ENCODE data around the gene FAM89A. TPM values are rescaled to one million over a fixed set of nuclear protein-coding genes. Genes with fewer than 3 reads are reported as not detected.
"Not testable (repeated sequence)": the region's sequence is repeated elsewhere in the genome, so short reads cannot be mapped to it uniquely, and the experiment has no call there.

The FAM89A gene
- total RNA-seq, 8 experiments from 2014 or later = 1.9 to 61.1 (median 5.3) TPM

GRCh38 chr1:231050395-231050794 is 10.3 kb upstream of the FAM89A start:
- Histone ChIP-seq H3K4me1 (replicated peaks in 1 of 2) (peaks cover 3 to 14% of the 10 kb centered on the region in 2 donors), H3K4me3 (no peak overlapping the region), H3K27ac (no peak overlapping the region)
- in situ Hi-C loops (cut with MboI; ENCODE audit: low pct_unique_long_range_greater_than_20kb in 2 of 9, low sequenced_read_pairs in 9 of 9, unreplicated experiment in 9 of 9) = no loop called here
- 57 to 92% (median 65%) methylated on average over 2 to 3 of the region's 3 CpGs for WGBS, 10 experiments
- no peak for ATAC-seq (replicated peaks in 6 of 8)

GRCh38 chr1:231049121-231049979 is 9.3 kb upstream of the FAM89A start:
- peak in 1 of 8 experiments; percentile 22 for ATAC-seq (replicated peaks in 6 of 8)
- in situ Hi-C loops (cut with MboI; ENCODE audit: low pct_unique_long_range_greater_than_20kb in 2 of 9, low sequenced_read_pairs in 9 of 9, unreplicated experiment in 9 of 9) = no loop called here
- Histone ChIP-seq H3K4me1 (replicated peaks in 1 of 2) (peaks cover 3 to 13% of the 10 kb centered on the region in 2 donors), H3K4me3 (no peak overlapping the region), H3K27ac (no peak overlapping the region)
- 24 to 88% (median 74%) methylated on average over 2 to 10 of the region's 10 CpGs for WGBS, 10 experiments

GRCh38 chr1:231048419-231048818 is 8.4 kb upstream of the FAM89A start:
- ATAC-seq (replicated peaks in 6 of 8); in situ Hi-C loops (cut with MboI; ENCODE audit: low pct_unique_long_range_greater_than_20kb in 2 of 9, low sequenced_read_pairs in 9 of 9, unreplicated experiment in 9 of 9): not testable (repeated sequence)
- 50 to 100% (median 83%) methylated on average over 1 to 9 of the region's 9 CpGs; no CpG with 5 or more reads in 2 of the 10 experiments for WGBS, 10 experiments

GRCh38 chr1:231047529-231047928 is 7.5 kb upstream of the FAM89A start:
- H3K4me3 ChIP-seq; H3K4me1 ChIP-seq (replicated peaks in 1 of 2); H3K27ac ChIP-seq; ATAC-seq (replicated peaks in 6 of 8); in situ Hi-C loops (cut with MboI; ENCODE audit: low pct_unique_long_range_greater_than_20kb in 2 of 9, low sequenced_read_pairs in 9 of 9, unreplicated experiment in 9 of 9): not testable (repeated sequence)

More at GRCh38 chr1:231048419-231048818, 8.4 kb upstream of the FAM89A start:
- H3K27ac ChIP-seq; H3K4me1 ChIP-seq (replicated peaks in 1 of 2); H3K4me3 ChIP-seq: not testable (repeated sequence)

- ATAC-seq (replicated peaks in 6 of 8) = no peak
- H3K4me3 ChIP-seq = no peak overlapping the region
- 0 to 47% (median 26%) methylated on average over 1 to 2 of the region's 2 CpGs for WGBS, 10 experiments
- no peak overlapping the region for H3K27ac ChIP-seq
- H3K4me1 ChIP-seq (replicated peaks in 1 of 2) = no peaks in the 10 kb centered on the region
- in situ Hi-C loops (cut with MboI; ENCODE audit: low pct_unique_long_range_greater_than_20kb in 2 of 9, low sequenced_read_pairs in 9 of 9, unreplicated experiment in 9 of 9) = no loop called here
These were observed 6.8 kb upstream of the FAM89A start for GRCh38 chr1:231046730-231047395.

GRCh38 chr1:231045921-231046729 is 6.1 kb upstream of the FAM89A start:
- 35 to 87% (median 68%) methylated on average over 2 to 10 of the region's 10 CpGs; no CpG with 5 or more reads in 1 of the 10 experiments for WGBS, 10 experiments
- in situ Hi-C loops (cut with MboI; ENCODE audit: low pct_unique_long_range_greater_than_20kb in 2 of 9, low sequenced_read_pairs in 9 of 9, unreplicated experiment in 9 of 9); H3K4me3 ChIP-seq; ATAC-seq (replicated peaks in 6 of 8); H3K4me1 ChIP-seq (replicated peaks in 1 of 2); H3K27ac ChIP-seq: not testable (repeated sequence)

- ATAC-seq (replicated peaks in 6 of 8) = no peak
- no peak overlapping the region for H3K27ac ChIP-seq
- in situ Hi-C loops (cut with MboI; ENCODE audit: low pct_unique_long_range_greater_than_20kb in 2 of 9, low sequenced_read_pairs in 9 of 9, unreplicated experiment in 9 of 9) = no loop called here
- peaks cover 0 to 4% of the 10 kb centered on the region in 2 donors for H3K4me1 ChIP-seq (replicated peaks in 1 of 2)
- no peak overlapping the region for H3K4me3 ChIP-seq
These were observed 5.2 kb upstream of the FAM89A start for GRCh38 chr1:231045286-231045685.

- Histone ChIP-seq H3K27ac (no peak overlapping the region), H3K4me1 (replicated peaks in 1 of 2) (peaks cover 0 to 4% of the 10 kb centered on the region in 2 donors), H3K4me3 (no peak overlapping the region)
- 67 to 100% (median 92%) methylated on average over 1 of the region's 1 CpG; no CpG with 5 or more reads in 1 of the 10 experiments for WGBS, 10 experiments
- no peak for ATAC-seq (replicated peaks in 6 of 8)
- in situ Hi-C loops (cut with MboI; ENCODE audit: low pct_unique_long_range_greater_than_20kb in 2 of 9, low sequenced_read_pairs in 9 of 9, unreplicated experiment in 9 of 9) = no loop called here
These were observed 4.5 kb upstream of the FAM89A start for GRCh38 chr1:231044588-231044987.

GRCh38 chr1:231041719-231042261 is 1.7 kb upstream of the FAM89A start:
- Histone ChIP-seq H3K27ac (no peak overlapping the region), H3K4me3 (no peak overlapping the region), H3K4me1 (replicated peaks in 1 of 2) (peaks cover 0 to 9% of the 10 kb centered on the region in 2 donors)
- in situ Hi-C loops (cut with MboI; ENCODE audit: low pct_unique_long_range_greater_than_20kb in 2 of 9, low sequenced_read_pairs in 9 of 9, unreplicated experiment in 9 of 9) = no loop called here
- WGBS, 10 experiments = 39 to 100% (median 80%) methylated on average over 1 to 4 of the region's 9 CpGs
- no peak for ATAC-seq (replicated peaks in 6 of 8)

GRCh38 chr1:231040800-231041718 is 1.0 kb upstream of the FAM89A start:
- WGBS, 10 experiments = 9 to 85% (median 48%) methylated on average over 1 to 11 of the region's 37 CpGs; no CpG with 5 or more reads in 1 of the 10 experiments
- ATAC-seq (replicated peaks in 6 of 8) = peak in 5 of 8 experiments; percentile 1 to 29 (median 12)
- no peak overlapping the region for H3K4me3 ChIP-seq
- in situ Hi-C loops (cut with MboI; ENCODE audit: low pct_unique_long_range_greater_than_20kb in 2 of 9, low sequenced_read_pairs in 9 of 9, unreplicated experiment in 9 of 9) = no loop called here
- H3K4me1 ChIP-seq (replicated peaks in 1 of 2) = peaks cover 0 to 9% of the 10 kb centered on the region in 2 donors
- H3K27ac ChIP-seq = no peak overlapping the region

GRCh38 chr1:231039161-231040018 is 664 bp downstream of the FAM89A start:
- peak; percentile 48 to 68 (median 57) for ATAC-seq (replicated peaks in 6 of 8)
- in situ Hi-C loops (cut with MboI; ENCODE audit: low pct_unique_long_range_greater_than_20kb in 2 of 9, low sequenced_read_pairs in 9 of 9, unreplicated experiment in 9 of 9) = no loop called here
- Histone ChIP-seq H3K4me1 (replicated peaks in 1 of 2) (peaks cover 0 to 9% of the 10 kb centered on the region in 2 donors), H3K4me3 (peak overlapping the region; percentile 48 to 68 (median 58)), H3K27ac (no peak overlapping the region)
- 0 to 9% (median 3%) methylated on average over 7 to 31 of the region's 91 CpGs; no CpG with 5 or more reads in 5 of the 10 experiments for WGBS, 10 experiments

Data from motor neuron (in vitro differentiated cells).